OCI-LY3 (cell line): ENCODE data around the gene CAMK2B.

Experiments
- H2AFZ ChIP-seq: fragments of 200-600, 300-600 bp; shearing (Covaris generic); 2 replicates; pipeline ENCODE4 v1.6.0; 2014; ENCODE audit warnings: antibody characterized with exemption, low read depth, low read length
- H3K27ac ChIP-seq: fragments of 200-600, 300-600 bp; sonication (generic); 2 replicates; pipeline ENCODE4 v1.5.1; 2014; ENCODE audit warnings: mild to moderate bottlenecking, low read length, moderate library complexity, mixed read lengths
- H3K27me3 ChIP-seq: fragments of 200-600, 300-600 bp; sonication (generic); 2 replicates; pipeline ENCODE4 v1.6.1; 2014; ENCODE audit warnings: low read depth, low read length, mixed read lengths
- H3K36me3 ChIP-seq: fragments of 200-600, 300-600 bp; sonication (generic); replicated peaks from 2 replicates; pipeline ENCODE3; 2014; ENCODE audit warnings: low read depth, low read length, mixed read lengths
- H3K4me1 ChIP-seq: fragments of 300-600, 200-600 bp; sonication (generic); 2 replicates; pipeline ENCODE4 v1.6.1; 2014; ENCODE audit warnings: low read length, mixed read lengths
- H3K4me2 ChIP-seq: fragments of 200-600, 300-600 bp; sonication (generic); 2 replicates; pipeline ENCODE4 v1.6.1; 2014; ENCODE audit warnings: low read length, mixed read lengths
- H3K4me3 ChIP-seq: fragments of 300-600, 200-600 bp; sonication (generic); 2 replicates; pipeline ENCODE4 v1.5.1; 2014; ENCODE audit warnings: antibody characterized with exemption, mild to moderate bottlenecking, low read length, moderate library complexity
- H3K79me2 ChIP-seq: fragments of 300-600, 200-600 bp; shearing (Covaris generic); 2 replicates; pipeline ENCODE4 v1.6.1; 2014; ENCODE audit warnings: mild to moderate bottlenecking, low read length, mixed read lengths
- H3K9ac ChIP-seq: fragments of 300-600, 200-600 bp; shearing (Covaris generic); 2 replicates; pipeline ENCODE4 v1.6.0; 2014; ENCODE audit warnings: mild to moderate bottlenecking, low read length, moderate library complexity
- H3K9me3 ChIP-seq: fragments of 200-600, 300-600 bp; shearing (Covaris generic); 2 replicates; pipeline ENCODE4 v1.6.1; 2014; ENCODE audit warnings: low read length, mixed read lengths; ENCODE audit not compliant: insufficient read depth
- H4K20me1 ChIP-seq: fragments of 200-600, 300-600 bp; sonication (generic); 2 replicates; pipeline ENCODE4 v1.6.1; 2016; ENCODE audit warnings: low read length, mixed read lengths; ENCODE audit not compliant: insufficient read depth
- CTCF ChIP-seq: fragments of 200-600, 300-600 bp; sonication (generic); IDR thresholded peaks from 2 replicates; pipeline ENCODE4 v1.5.1; 2014; ENCODE audit warnings: antibody characterized with exemption, low read length, low read depth
- EZH2phosphoT487 ChIP-seq: fragments of 200-600 bp; shearing (Covaris generic); IDR thresholded peaks from 2 replicates; pipeline ENCODE4 v1.6.1; 2018; ENCODE audit warnings: antibody characterized with exemption, mixed run types, low read depth

CAMK2B gene

GRCh38 chr7:44276571-44277221 lies 48.7 kb downstream of the CAMK2B start:
- Histone ChIP-seq H3K9me3 (no peaks in the 10 kb centered on the region), H4K20me1 (no peaks in the 10 kb centered on the region), H3K27ac (no peak overlapping the region), H3K36me3 (no peaks in the 10 kb centered on the region), H3K4me3 (no peak overlapping the region), H3K9ac (no peak overlapping the region), H3K4me2 (no peak overlapping the region), H3K4me1 (no peaks in the 10 kb centered on the region), H2AFZ (no peak overlapping the region), H3K27me3 (no peaks in the 10 kb centered on the region), H3K79me2 (no peaks in the 10 kb centered on the region)
- TF ChIP-seq CTCF (no peak), EZH2phosphoT487 (no peak)

- H3K4me1 ChIP-seq = no peaks in the 10 kb centered on the region
- no peak overlapping the region for H3K4me2 ChIP-seq
- H3K27ac ChIP-seq = no peak overlapping the region
- H3K9me3 ChIP-seq = no peaks in the 10 kb centered on the region
- no peak overlapping the region for H3K4me3 ChIP-seq
- H3K79me2 ChIP-seq = no peaks in the 10 kb centered on the region
- H2AFZ ChIP-seq = no peak overlapping the region
- no peaks in the 10 kb centered on the region for H3K27me3 ChIP-seq
- TF ChIP-seq CTCF (no peak), EZH2phosphoT487 (no peak)
- H3K9ac ChIP-seq = no peak overlapping the region
- no peaks in the 10 kb centered on the region for H4K20me1 ChIP-seq
- no peaks in the 10 kb centered on the region for H3K36me3 ChIP-seq
These were observed 49.3 kb downstream of the CAMK2B start for GRCh38 chr7:44275957-44276570.

GRCh38 chr7:44275146-44275545 lies 50.2 kb downstream of the CAMK2B start:
- Histone ChIP-seq H3K27me3 (no peaks in the 10 kb centered on the region), H2AFZ (no peak overlapping the region), H3K9ac (no peak overlapping the region), H3K4me3 (no peak overlapping the region), H3K4me1 (no peaks in the 10 kb centered on the region), H3K27ac (no peak overlapping the region), H3K9me3 (no peaks in the 10 kb centered on the region), H3K4me2 (no peak overlapping the region), H3K79me2 (no peaks in the 10 kb centered on the region), H3K36me3 (no peaks in the 10 kb centered on the region), H4K20me1 (no peaks in the 10 kb centered on the region)
- no peak for TF ChIP-seq CTCF
- no peak for TF ChIP-seq EZH2phosphoT487

GRCh38 chr7:44274623-44274975 lies 50.8 kb downstream of the CAMK2B start:
- no peak overlapping the region for H3K9ac ChIP-seq
- no peaks in the 10 kb centered on the region for H3K4me1 ChIP-seq
- H3K27ac ChIP-seq = no peak overlapping the region
- H3K36me3 ChIP-seq = no peaks in the 10 kb centered on the region
- no peaks in the 10 kb centered on the region for H3K9me3 ChIP-seq
- TF ChIP-seq CTCF (no peak), EZH2phosphoT487 (no peak)
- no peak overlapping the region for H3K4me2 ChIP-seq
- H4K20me1 ChIP-seq = no peaks in the 10 kb centered on the region
- no peak overlapping the region for H2AFZ ChIP-seq
- H3K27me3 ChIP-seq = no peaks in the 10 kb centered on the region
- H3K79me2 ChIP-seq = no peaks in the 10 kb centered on the region
- no peak overlapping the region for H3K4me3 ChIP-seq
